GM21526 (cell line): ENCODE measurements around the gene CFAP97.

Experiments used
- ATAC-seq: cut with Tn5 transposase; IDR thresholded peaks from one replicate; pipeline ENCODE4 v1.9.1; 2021; ENCODE audit warnings: moderate library complexity; ENCODE audit not compliant: unreplicated experiment, low FRiP score

Gene CFAP97

DNA sequence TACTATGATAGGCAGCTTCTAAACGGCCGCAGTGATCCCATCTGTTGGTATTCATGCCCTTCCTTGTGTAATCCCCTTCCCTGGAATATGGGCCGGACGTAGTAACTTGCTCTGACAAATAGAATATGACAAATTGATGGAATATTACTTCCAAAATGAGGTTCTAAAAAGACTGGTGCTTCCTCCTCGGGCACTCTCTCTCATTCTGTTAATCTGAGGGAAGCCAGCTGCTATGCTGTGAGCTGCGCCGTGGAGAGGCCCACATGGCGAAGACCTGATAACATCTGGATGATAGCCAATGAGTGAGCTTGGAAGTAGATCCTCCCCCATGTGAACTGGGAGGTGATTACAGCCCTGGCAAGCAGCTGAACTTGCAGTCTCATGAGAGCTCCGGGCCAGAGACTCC, 88.0 kb downstream of the CFAP97 start:
- ATAC-seq = no peak

DNA sequence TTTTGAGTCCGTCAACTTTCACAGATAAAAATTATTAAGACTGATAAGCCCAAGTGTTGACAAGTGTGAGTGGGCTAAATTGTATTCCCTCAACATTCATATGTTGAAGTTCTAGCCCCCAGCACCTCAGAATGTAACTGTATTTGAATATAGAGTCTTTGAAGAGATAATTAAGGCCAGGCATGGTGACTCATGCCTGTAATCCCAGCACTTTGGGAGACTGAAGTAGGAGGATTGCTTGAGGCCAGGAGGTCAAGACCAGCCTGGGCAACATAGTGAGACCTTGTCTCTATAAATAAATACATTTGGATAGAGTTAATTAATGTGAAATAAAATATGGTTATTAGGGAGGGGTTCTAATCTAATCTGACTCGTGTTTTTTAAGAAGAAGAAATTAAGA, 90.5 kb downstream of the CFAP97 start:
- ATAC-seq = no peak

GRCh38 chr4:185112104-185112503, 91.7 kb downstream of the CFAP97 start:
- no peak for ATAC-seq

GRCh38 chr4:185110375-185110823, 93.4 kb downstream of the CFAP97 start:
- ATAC-seq = no peak

GRCh38 chr4:185109736-185110135, 94.1 kb downstream of the CFAP97 start:
- no peak for ATAC-seq
